Measurements from ENCODE around the gene CST11.

Gene CST11

DNA sequence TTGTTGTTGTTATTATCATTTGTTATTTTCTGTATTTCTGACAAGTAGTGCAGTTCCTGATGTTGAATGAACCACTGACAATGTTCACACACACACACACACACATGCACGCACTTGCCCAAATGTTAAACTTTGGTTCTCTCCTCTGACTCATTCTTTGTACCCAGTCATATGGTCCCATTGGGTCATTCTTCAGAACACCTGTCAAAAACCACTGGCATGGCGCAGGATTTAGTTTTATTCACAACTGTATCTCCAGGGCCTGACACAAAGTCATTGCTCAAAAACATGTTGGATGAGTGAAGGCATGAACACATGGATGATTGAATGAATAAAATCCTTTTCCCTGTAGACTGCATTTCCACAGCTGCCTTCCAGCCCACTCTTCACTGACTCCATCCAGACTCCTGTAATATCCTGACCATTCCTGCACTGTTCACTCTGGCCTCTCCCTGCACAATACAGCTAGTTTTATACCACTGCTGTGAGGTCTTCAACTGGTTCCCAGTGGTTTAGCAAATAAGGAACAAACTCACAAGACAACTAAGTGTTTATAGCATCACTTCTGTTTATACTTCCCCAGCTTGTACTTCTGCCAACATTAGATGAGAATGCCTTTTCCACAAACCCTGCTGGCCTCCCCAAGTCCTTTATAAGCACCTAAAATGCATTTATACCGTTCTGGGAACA lies 6.9 kb upstream of the CST11 start:
- no peaks in the 10 kb centered on the region for H3K36me3 ChIP-seq (ENCODE audit: control insufficient read depth in 2 of 2, insufficient read depth in 1 of 2, low read length in 2 of 2)

DNA sequence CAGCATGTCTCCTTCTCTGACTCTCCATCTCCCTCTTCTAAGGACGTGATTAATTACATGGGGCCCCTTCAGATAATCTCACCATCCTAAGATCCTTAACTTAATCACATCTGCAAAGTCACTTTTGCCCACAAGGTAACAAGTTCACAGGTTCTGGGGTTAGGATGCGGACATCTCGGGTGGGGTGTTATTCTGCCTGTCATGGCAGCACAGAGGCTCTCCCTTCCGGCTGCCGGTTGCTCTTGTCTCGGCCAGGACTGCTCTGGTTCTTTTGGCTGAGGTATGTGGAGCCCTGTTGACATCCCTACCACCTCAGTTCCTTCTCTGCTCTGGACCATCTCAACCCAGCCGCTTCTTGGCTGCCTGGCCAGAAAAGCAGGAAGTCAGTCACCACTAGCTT lies 4.2 kb upstream of the CST11 start:
- no peak for TF ChIP-seq GLIS1 (tag by site-specific recombination; IDR thresholded peaks at IDR 0.05)
- TF ChIP-seq, protein P1, sequence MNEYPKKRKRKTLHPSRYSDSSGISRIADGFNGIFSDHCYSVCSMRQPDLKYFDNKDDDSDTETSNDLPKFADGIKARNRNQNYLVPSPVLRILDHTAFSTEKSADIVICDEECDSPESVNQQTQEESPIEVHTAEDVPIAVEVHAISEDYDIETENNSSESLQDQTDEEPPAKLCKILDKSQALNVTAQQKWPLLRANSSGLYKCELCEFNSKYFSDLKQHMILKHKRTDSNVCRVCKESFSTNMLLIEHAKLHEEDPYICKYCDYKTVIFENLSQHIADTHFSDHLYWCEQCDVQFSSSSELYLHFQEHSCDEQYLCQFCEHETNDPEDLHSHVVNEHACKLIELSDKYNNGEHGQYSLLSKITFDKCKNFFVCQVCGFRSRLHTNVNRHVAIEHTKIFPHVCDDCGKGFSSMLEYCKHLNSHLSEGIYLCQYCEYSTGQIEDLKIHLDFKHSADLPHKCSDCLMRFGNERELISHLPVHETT (tag by site-specific recombination; IDR thresholded peaks at IDR 0.05), result no peak
- TF ChIP-seq, protein P2, sequence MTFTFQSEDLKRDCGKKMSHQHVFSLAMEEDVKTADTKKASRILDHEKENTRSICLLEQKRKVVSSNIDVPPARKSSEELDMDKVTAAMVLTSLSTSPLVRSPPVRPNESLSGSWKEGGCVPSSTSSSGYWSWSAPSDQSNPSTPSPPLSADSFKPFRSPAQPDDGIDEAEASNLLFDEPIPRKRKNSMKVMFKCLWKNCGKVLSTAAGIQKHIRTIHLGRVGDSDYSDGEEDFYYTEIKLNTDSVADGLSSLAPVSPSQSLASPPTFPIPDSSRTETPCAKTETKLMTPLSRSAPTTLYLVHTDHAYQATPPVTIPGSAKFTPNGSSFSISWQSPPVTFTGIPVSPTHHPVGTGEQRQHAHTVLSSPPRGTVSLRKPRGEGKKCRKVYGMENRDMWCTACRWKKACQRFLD (tag by site-specific recombination; IDR thresholded peaks at IDR 0.05), result no peak
- no peak for TF ChIP-seq ZNF433 (tag by site-specific recombination; IDR thresholded peaks at IDR 0.05; ENCODE audit: low read depth)
- TF ChIP-seq ZNF785 (tag by site-specific recombination; IDR thresholded peaks at IDR 0.05), result no peak
- no peak for TF ChIP-seq ZNF140 (tag by site-specific recombination; IDR thresholded peaks at IDR 0.05)
- no peak for TF ChIP-seq ZNF157 (tag by site-specific recombination; IDR thresholded peaks at IDR 0.05)
- no peak for TF ChIP-seq ZNF174 (tag by site-specific recombination; IDR thresholded peaks at IDR 0.05)
- no peak for TF ChIP-seq ZNF558 (tag by site-specific recombination; IDR thresholded peaks at IDR 0.05)
- TF ChIP-seq ZFP37 (tag by site-specific recombination; IDR thresholded peaks at IDR 0.05), result no peak
- no peak for TF ChIP-seq ZNF341 (tag by site-specific recombination; IDR thresholded peaks at IDR 0.05; ENCODE audit: low read depth)
- TF ChIP-seq ZNF37A (tag by site-specific recombination; IDR thresholded peaks at IDR 0.05), result no peak
- TF ChIP-seq ZNF19 (tag by site-specific recombination; IDR thresholded peaks at IDR 0.05; ENCODE audit: low read depth), result no peak
- TF ChIP-seq ZNF792 (tag by site-specific recombination; IDR thresholded peaks at IDR 0.05), result no peak
- TF ChIP-seq, protein P3, sequence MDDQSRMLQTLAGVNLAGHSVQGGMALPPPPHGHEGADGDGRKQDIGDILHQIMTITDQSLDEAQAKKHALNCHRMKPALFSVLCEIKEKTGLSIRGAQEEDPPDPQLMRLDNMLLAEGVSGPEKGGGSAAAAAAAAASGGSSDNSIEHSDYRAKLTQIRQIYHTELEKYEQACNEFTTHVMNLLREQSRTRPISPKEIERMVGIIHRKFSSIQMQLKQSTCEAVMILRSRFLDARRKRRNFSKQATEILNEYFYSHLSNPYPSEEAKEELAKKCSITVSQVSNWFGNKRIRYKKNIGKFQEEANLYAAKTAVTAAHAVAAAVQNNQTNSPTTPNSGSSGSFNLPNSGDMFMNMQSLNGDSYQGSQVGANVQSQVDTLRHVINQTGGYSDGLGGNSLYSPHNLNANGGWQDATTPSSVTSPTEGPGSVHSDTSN (CRISPR knock-in tag; IDR thresholded peaks at IDR 0.05), result no peak
- TF ChIP-seq FEZF1 (tag by site-specific recombination; IDR thresholded peaks at IDR 0.05), result no peak
- TF ChIP-seq ZNF660 (tag by site-specific recombination; IDR thresholded peaks at IDR 0.05), result no peak
- H3K4me1 ChIP-seq (ENCODE audit: control insufficient read depth, insufficient read depth, low read length), result no peaks in the 10 kb centered on the region
- no peaks in the 10 kb centered on the region for H3K36me3 ChIP-seq (ENCODE audit: control insufficient read depth in 2 of 2, insufficient read depth in 1 of 2, low read length in 2 of 2)
- no peak overlapping the region for H3K27ac ChIP-seq (ENCODE audit: extremely low read depth, low read depth, low read length)
- no peaks in the 10 kb centered on the region for H3K9me3 ChIP-seq (ENCODE audit: control insufficient read depth, insufficient read depth, low read depth, low read length)
- no peak overlapping the region for H3K4me3 ChIP-seq (ENCODE audit: low read depth, low read length)
- CTCF ChIA-PET, result no interaction called here
- POLR2A ChIA-PET, result no interaction called here

More for the DNA sequence above, 6.9 kb upstream of the CST11 start:
- no peak overlapping the region for H3K4me3 ChIP-seq (ENCODE audit: low read depth, low read length)
- CTCF ChIA-PET, result interaction anchor here (0.6 to 1.3 kb wide), 2 partner anchors 12 to 36 kb away, joined by 4 to 6 read pairs; no protein-coding TSS in a partner anchor
- POLR2A ChIA-PET, result no interaction called here
- TF ChIP-seq ZNF394 (tag by site-specific recombination; IDR thresholded peaks at IDR 0.05; ENCODE audit: borderline replicate concordance) (no peak), MEIS1 (CRISPR knock-in tag; IDR thresholded peaks at IDR 0.05; ENCODE audit: borderline replicate concordance) (no peak), ZNF660 (tag by site-specific recombination; IDR thresholded peaks at IDR 0.05) (no peak), ZNF138 (tag by site-specific recombination; IDR thresholded peaks at IDR 0.05; ENCODE audit: borderline replicate concordance) (no peak), ZNF155 (tag by site-specific recombination; IDR thresholded peaks at IDR 0.05) (no peak), ZNF514 (tag by site-specific recombination; IDR thresholded peaks at IDR 0.05) (no peak), ZNF707 (tag by site-specific recombination; IDR thresholded peaks at IDR 0.05) (no peak), ZNF133 (tag by site-specific recombination; IDR thresholded peaks at IDR 0.05) (no peak), ZSCAN23 (tag by site-specific recombination; IDR thresholded peaks at IDR 0.05) (no peak), ZNF121 (tag by site-specific recombination; IDR thresholded peaks at IDR 0.05) (no peak)
- TF ChIP-seq, protein P4, sequence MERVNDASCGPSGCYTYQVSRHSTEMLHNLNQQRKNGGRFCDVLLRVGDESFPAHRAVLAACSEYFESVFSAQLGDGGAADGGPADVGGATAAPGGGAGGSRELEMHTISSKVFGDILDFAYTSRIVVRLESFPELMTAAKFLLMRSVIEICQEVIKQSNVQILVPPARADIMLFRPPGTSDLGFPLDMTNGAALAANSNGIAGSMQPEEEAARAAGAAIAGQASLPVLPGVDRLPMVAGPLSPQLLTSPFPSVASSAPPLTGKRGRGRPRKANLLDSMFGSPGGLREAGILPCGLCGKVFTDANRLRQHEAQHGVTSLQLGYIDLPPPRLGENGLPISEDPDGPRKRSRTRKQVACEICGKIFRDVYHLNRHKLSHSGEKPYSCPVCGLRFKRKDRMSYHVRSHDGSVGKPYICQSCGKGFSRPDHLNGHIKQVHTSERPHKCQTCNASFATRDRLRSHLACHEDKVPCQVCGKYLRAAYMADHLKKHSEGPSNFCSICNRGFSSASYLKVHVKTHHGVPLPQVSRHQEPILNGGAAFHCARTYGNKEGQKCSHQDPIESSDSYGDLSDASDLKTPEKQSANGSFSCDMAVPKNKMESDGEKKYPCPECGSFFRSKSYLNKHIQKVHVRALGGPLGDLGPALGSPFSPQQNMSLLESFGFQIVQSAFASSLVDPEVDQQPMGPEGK (tag by site-specific recombination; IDR thresholded peaks at IDR 0.05), result no peak
- H3K4me1 ChIP-seq (ENCODE audit: control insufficient read depth, insufficient read depth, low read length), result no peaks in the 10 kb centered on the region
- H3K27ac ChIP-seq (ENCODE audit: extremely low read depth, low read depth, low read length), result no peak overlapping the region
- H3K9me3 ChIP-seq (ENCODE audit: control insufficient read depth, insufficient read depth, low read depth, low read length), result no peaks in the 10 kb centered on the region

All from HEK293 (cell line).